ENCODE measurements around the gene PLCB1.

Gene PLCB1

GRCh38 chr20:8933381-8933807 lies 801.3 kb downstream of the PLCB1 start:
- Histone ChIP-seq H4K20me1 (ENCODE audit: insufficient read depth, low read length, poor library complexity, severe bottlenecking) (no peaks in the 10 kb centered on the region), H3K4me2 (ENCODE audit: low read depth, low read length, poor library complexity, severe bottlenecking) (no peak overlapping the region), H3K4me3 (ENCODE audit: low read length, poor library complexity, severe bottlenecking) (no peak overlapping the region), H3K9me2 (replicated peaks; ENCODE audit: low read depth, low read length) (no peaks in the 10 kb centered on the region), H3K9me3 (ENCODE audit: insufficient read depth, low read depth, low read length) (no peaks in the 10 kb centered on the region), H2AFZ (ENCODE audit: low read length) (no peak overlapping the region), H3K36me3 (ENCODE audit: insufficient read depth, low read length) (no peaks in the 10 kb centered on the region), H3F3A (ENCODE audit: low read depth) (no peaks in the 10 kb centered on the region), H3K9ac (ENCODE audit: low read depth, low read length, poor library complexity, severe bottlenecking) (no peak overlapping the region), H3K4me1 (ENCODE audit: insufficient read depth, low read length, poor library complexity, severe bottlenecking) (peaks cover 11% of the 10 kb centered on the region), H3K27me3 (ENCODE audit: insufficient read depth, low read length, poor library complexity, severe bottlenecking) (no peaks in the 10 kb centered on the region), H3K79me2 (ENCODE audit: insufficient read depth, low read length) (no peaks in the 10 kb centered on the region)
- TF ChIP-seq, protein P1, sequence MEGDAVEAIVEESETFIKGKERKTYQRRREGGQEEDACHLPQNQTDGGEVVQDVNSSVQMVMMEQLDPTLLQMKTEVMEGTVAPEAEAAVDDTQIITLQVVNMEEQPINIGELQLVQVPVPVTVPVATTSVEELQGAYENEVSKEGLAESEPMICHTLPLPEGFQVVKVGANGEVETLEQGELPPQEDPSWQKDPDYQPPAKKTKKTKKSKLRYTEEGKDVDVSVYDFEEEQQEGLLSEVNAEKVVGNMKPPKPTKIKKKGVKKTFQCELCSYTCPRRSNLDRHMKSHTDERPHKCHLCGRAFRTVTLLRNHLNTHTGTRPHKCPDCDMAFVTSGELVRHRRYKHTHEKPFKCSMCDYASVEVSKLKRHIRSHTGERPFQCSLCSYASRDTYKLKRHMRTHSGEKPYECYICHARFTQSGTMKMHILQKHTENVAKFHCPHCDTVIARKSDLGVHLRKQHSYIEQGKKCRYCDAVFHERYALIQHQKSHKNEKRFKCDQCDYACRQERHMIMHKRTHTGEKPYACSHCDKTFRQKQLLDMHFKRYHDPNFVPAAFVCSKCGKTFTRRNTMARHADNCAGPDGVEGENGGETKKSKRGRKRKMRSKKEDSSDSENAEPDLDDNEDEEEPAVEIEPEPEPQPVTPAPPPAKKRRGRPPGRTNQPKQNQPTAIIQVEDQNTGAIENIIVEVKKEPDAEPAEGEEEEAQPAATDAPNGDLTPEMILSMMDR (conservative IDR thresholded peaks at IDR 0.05; ENCODE audit: low read length), result no peak
- no peak for TF ChIP-seq EZH2phosphoT487 (IDR thresholded peaks at IDR 0.05; ENCODE audit: borderline replicate concordance)

DNA sequence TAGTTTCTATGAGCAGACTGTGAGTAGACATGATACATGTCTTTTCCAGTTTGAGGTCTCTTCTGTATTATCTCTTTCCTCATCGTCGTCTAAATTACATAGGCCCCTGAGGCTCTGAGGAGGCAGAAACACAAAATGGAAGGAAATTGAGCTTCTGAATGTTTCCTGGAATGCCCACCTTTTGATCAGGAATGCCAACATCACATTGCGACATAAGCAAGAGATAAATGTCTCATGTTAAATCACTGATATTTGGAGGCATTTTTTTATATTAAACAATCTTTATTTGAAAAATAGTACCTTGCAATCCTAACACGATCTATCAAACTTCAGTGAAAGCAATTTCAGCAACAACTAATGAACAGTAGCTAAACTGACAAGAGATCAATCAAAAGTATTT lies 802.3 kb downstream of the PLCB1 start:
- Histone ChIP-seq H3F3A (ENCODE audit: low read depth) (no peaks in the 10 kb centered on the region), H3K79me2 (ENCODE audit: insufficient read depth, low read length) (no peaks in the 10 kb centered on the region), H4K20me1 (ENCODE audit: insufficient read depth, low read length, poor library complexity, severe bottlenecking) (no peaks in the 10 kb centered on the region), H3K36me3 (ENCODE audit: insufficient read depth, low read length) (no peaks in the 10 kb centered on the region), H3K4me2 (ENCODE audit: low read depth, low read length, poor library complexity, severe bottlenecking) (no peak overlapping the region), H3K4me3 (ENCODE audit: low read length, poor library complexity, severe bottlenecking) (no peak overlapping the region), H3K9me2 (replicated peaks; ENCODE audit: low read depth, low read length) (no peaks in the 10 kb centered on the region), H3K27me3 (ENCODE audit: insufficient read depth, low read length, poor library complexity, severe bottlenecking) (no peaks in the 10 kb centered on the region), H3K4me1 (ENCODE audit: insufficient read depth, low read length, poor library complexity, severe bottlenecking) (peaks cover 11% of the 10 kb centered on the region), H3K9me3 (ENCODE audit: insufficient read depth, low read depth, low read length) (no peaks in the 10 kb centered on the region), H2AFZ (ENCODE audit: low read length) (no peak overlapping the region), H3K9ac (ENCODE audit: low read depth, low read length, poor library complexity, severe bottlenecking) (no peak overlapping the region)
- TF ChIP-seq, protein P1 (conservative IDR thresholded peaks at IDR 0.05; ENCODE audit: low read length), result no peak
- TF ChIP-seq EZH2phosphoT487 (IDR thresholded peaks at IDR 0.05; ENCODE audit: borderline replicate concordance), result no peak
